Measurements from ENCODE around the gene GSN.

GSN gene

DNA sequence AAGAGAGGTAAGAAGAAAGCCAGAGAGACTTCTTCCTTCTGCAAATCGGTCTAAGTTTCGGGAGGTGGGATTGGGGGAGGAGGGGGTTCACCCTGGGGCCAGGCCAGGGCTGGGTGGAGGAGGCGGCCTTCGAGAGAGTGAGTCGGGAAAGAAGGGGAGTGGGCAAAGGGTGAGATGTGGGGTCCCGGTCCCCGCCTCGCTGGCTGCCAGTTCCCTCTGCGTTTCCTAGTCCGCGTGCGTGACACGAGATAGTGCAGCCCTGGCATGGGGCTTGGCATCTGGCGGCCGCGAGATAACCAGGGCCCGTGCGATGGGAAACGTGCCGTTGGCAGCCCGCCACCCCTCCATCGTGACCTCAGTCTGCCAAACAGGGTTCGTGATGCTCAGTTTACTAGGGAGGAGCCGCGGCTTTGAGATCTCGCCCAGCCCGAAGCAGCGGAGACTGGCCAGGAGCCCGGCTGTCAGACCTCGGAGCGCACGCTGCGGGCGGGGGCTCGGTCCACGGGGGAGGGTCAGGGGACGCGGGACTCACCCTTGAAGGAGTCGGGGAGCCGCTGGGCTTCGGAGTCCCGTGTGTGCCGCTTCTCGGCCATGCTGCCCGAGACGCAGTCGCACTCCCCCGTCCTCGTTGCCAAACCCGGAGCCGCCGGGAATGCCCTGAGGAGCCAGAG lies 101.8 kb downstream of the GSN start, which contains the start of gene STOM:
Gene STOM, minus strand, starts transcription at position 656 of the 671 bp plus-strand sequence. Its CDS starts 63 bp downstream, at position 593.
- peak in 2 of 3 donors; percentile 12 to 24 for DNase-seq (ENCODE audit: low read depth in 3 of 3, low spot score in 1 of 3)

DNA sequence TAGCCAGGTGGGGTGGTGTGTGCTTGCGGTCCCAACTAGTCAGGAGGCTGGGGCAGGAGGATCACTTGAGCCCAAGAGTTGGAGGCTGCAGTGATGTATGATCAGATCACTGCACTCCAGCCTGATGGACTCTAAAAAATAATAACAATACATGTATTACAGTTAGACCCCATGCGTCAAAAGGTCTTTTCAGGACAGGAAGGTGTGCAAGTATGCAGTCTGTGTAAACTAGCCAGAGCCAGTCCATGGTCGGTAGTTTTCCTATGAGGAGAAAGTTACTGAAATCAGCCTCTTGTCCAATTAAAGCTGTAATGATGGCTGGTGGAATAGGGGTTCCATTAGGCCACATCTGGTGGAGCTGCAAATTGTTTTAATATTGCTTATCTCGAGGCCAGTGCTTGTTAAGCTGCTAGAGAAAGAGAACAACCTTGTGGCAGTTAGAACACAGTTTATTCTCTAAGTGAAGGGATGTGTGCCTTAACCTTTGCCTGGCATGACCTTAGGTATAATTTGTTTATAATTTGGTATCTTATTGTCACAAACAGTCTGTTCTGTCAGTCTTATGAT lies 103.6 kb downstream of the GSN start:
- DNase-seq (ENCODE audit: low read depth in 3 of 3, low spot score in 1 of 3), result no peak

- no peak for DNase-seq (ENCODE audit: low read depth in 3 of 3, low spot score in 1 of 3)
These were observed 104.5 kb downstream of the GSN start for GRCh38 chr9:121372239-121373010.

- DNase-seq (ENCODE audit: low read depth in 3 of 3, low spot score in 1 of 3), result no peak
These were observed 105.2 kb downstream of the GSN start for GRCh38 chr9:121373011-121373729.

DNA sequence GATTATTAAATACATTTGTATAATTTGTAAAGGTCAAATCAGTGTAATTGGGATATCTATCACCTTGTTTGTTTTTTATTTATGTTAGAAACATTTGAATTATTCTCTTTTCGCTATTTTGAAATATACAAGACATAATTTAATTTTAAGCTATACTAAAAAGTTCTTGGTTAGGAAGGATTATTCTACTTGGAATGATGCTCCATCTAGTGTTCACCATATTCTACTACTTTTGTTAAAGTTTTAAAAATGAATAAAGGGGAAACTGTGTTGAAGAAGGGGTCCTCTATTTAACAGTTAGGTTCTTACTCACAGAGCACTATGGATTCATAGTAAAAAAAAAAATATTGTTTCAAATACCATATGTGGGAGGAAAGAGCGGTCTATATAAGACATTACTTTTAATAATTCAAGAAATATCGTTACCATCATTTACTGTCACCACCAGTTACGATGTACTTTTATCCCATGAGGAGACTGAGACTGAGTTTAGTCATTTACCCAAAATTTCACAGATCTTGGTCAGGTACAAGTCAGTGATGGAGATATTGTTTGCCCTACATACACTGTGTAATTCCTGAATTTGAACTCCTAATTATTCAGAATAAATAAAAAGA lies 108.4 kb downstream of the GSN start:
- DNase-seq (ENCODE audit: low read depth in 3 of 3, low spot score in 1 of 3), result no peak

DNA sequence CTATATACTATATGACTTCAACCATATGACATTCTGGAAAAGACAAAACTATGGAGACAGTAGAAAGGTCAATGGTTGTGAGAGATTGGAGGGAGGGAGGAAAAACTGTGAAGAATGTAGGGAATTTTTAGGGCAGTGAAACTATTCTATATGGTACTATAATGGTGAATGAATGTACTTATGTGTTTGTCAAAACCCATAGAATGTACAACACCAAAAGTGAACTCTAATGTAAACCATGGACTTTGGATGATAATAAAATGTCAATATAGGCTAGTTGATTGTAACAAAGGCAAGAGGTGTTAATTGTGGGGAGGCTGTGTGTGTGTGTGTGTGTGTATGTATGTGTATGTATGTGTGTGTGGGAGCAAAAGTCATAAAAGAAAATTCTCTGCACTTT lies 112.9 kb downstream of the GSN start:
- DNase-seq (ENCODE audit: low read depth in 3 of 3, low spot score in 1 of 3), result no peak
